Measurements from ENCODE around the gene HSD17B7. TPM values are rescaled to one million over a fixed set of nuclear protein-coding genes. Genes with fewer than 3 reads are reported as not detected.

HSD17B7 gene
- total and polyA plus RNA-seq, 2 of the 13 experiments (the other 11 are each of a cell fraction or from before 2014, with no cell fraction given): 43.9 to 84.9 TPM

GRCh38 chr1:162774007-162774406, 16.5 kb upstream of the HSD17B7 start:
- Histone ChIP-seq H3K4me3 (replicated peaks in 1 of 3; ENCODE audit: insufficient read depth in 1 of 3, low read depth in 2 of 3, low read length in 3 of 3) (no peak overlapping the region), H3K36me3 (replicated peaks in 1 of 2; ENCODE audit: control insufficient read depth in 1 of 2, insufficient read depth in 2 of 2, low read length in 2 of 2) (no peaks in the 10 kb centered on the region), H3K27ac (ENCODE audit: extremely low read length, insufficient read depth, low read length) (no peak overlapping the region), H3K4me2 (ENCODE audit: low read depth, low read length) (no peak overlapping the region), H2AFZ (ENCODE audit: low read length) (no peak overlapping the region), H3K27me3 (ENCODE audit: control insufficient read depth in 1 of 2, insufficient read depth in 2 of 2, low read length in 2 of 2) (no peaks in the 10 kb centered on the region), H3K9ac (ENCODE audit: insufficient read depth, low read depth, low read length) (no peak overlapping the region), H4K20me1 (ENCODE audit: insufficient read depth, low read length) (no peaks in the 10 kb centered on the region), H3K79me2 (ENCODE audit: insufficient read depth, low read length) (no peaks in the 10 kb centered on the region), H3K9me3 (ENCODE audit: low read length) (no peaks in the 10 kb centered on the region), H3K4me1 (ENCODE audit: insufficient read depth, low read length) (no peaks in the 10 kb centered on the region)
- no peak for DNase-seq (ENCODE audit: low spot score)
- intact Hi-C loops (cut with micrococcal nuclease; ENCODE audit: unreplicated experiment): no loop called here
- in situ Hi-C loops (cut with HindIII; ENCODE audit: extremely low pct_ligation_motif_present, low pct_unique_long_range_greater_than_20kb): no loop called here
- no peak for FAIRE-seq
- BruUV-seq (replicated peaks): no TSS peak
- ChIA-PET POLR2A (no interaction called here), CTCF (ENCODE audit: low intra/inter-chr PET ratio, low total read pairs) (no interaction called here)
- no peak for ATAC-seq
- no peak for TF ChIP-seq RARG (CRISPR knock-in tag; IDR thresholded peaks at IDR 0.05; ENCODE audit: low read depth)
- TF ChIP-seq FOXC1 (CRISPR knock-in tag; IDR thresholded peaks at IDR 0.05; ENCODE audit: borderline replicate concordance): no peak
- TF ChIP-seq HES4 (CRISPR knock-in tag; IDR thresholded peaks at IDR 0.05; ENCODE audit: borderline replicate concordance): no peak
- no peak for TF ChIP-seq KAT2B (IDR thresholded peaks at IDR 0.05; ENCODE audit: borderline replicate concordance, low read depth, low read length)
- TF ChIP-seq ZSCAN5A (CRISPR knock-in tag; IDR thresholded peaks at IDR 0.05; ENCODE audit: borderline replicate concordance): no peak
- TF ChIP-seq PRPF4 (IDR thresholded peaks at IDR 0.05; ENCODE audit: low read depth, low read length, poor library complexity, severe bottlenecking): no peak
- no peak for TF ChIP-seq KLF13 (CRISPR knock-in tag; IDR thresholded peaks at IDR 0.05)
- no peak for TF ChIP-seq ZNF597 (CRISPR knock-in tag; IDR thresholded peaks at IDR 0.05)
- no peak for TF ChIP-seq ZNF747 (CRISPR knock-in tag; IDR thresholded peaks at IDR 0.05; ENCODE audit: borderline replicate concordance)
- TF ChIP-seq ZNF407 (CRISPR knock-in tag; IDR thresholded peaks at IDR 0.05; ENCODE audit: not compliant biosample characterization): no peak
- TF ChIP-seq FUBP1 (CRISPR knock-in tag; IDR thresholded peaks at IDR 0.05; ENCODE audit: borderline replicate concordance): no peak
